ENCODE measurements around the gene LANCL1.
A peak's percentile ranks its signal among the peaks of the same experiment; 100 is the strongest.
"Not testable (repeated sequence)": the region's sequence is repeated elsewhere in the genome, so short reads cannot be mapped to it uniquely, and the experiment has no call there.

LANCL1 gene

DNA sequence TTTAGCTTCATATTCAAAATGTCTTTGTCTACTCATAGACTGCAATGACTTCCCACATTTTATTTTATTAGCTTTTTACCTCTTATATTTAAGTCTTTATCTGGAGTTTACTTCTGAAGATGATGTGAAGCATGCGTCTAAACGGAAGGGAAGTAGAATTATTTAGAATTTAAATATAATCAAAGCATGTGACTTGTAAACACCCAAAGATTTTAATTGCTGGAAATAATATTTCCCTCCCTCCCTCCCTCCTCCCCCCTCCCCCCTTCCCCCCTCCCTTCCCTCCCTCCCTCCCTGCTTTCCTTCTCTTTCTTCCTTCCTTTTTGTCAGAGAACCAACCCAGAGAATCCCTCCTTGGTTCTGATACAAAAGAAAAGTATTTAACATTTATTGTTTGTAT is 2.1 kb upstream of the LANCL1 start:
- H3K4me3 ChIP-seq (ENCODE audit: low read length): no peak overlapping the region
- no peak for TF ChIP-seq ZNF274 (IDR thresholded peaks at IDR 0.05; ENCODE audit: low read depth, low read length)

DNA sequence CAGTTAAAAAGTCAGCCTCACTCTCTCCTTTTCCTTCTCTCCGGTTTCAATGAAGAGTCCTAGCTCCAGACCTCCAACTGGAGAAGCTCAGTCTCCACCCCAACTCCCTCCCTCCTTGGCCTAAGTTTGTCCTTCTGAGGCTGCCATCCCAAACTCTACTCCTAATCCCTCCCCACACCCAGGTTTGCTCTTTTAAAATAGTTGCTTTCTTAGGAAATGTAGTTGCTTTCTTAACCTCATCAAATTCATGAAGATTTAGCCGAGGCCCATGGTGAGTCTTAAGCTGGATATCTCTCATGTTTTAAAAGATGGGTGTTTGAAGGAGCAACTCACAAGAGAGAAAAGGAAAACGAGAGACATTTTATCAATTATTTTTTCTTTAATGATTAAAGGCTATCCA is 937 bp upstream of the LANCL1 start:
- TF ChIP-seq ZNF274 (IDR thresholded peaks at IDR 0.05; ENCODE audit: low read depth, low read length): no peak
- H3K4me3 ChIP-seq (ENCODE audit: low read length): peak overlapping the region; percentile 27; the same call in 1 of the 2 replicates

DNA sequence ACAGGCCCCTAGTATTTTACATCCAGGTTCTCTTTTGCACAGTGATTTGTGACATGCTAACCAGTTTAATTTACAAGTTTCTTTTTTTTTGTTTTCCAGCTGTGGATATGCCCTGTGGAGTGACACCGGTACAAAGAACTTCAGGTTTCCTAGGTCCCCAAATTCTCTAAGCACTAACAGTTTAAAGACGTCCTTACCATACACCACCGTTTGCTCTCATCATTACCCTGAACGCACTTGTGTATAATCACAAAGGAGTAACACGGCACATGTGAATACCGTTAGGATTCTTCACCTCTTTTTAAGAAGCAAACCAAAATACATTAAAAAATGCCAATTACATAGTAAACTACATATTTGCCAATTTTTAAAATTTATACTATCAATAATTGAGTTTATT is 853 bp downstream of the LANCL1 start:
- no peak for TF ChIP-seq ZNF274 (IDR thresholded peaks at IDR 0.05; ENCODE audit: low read depth, low read length)
- peak overlapping the region; percentile 93 for H3K4me3 ChIP-seq (ENCODE audit: low read length)

DNA sequence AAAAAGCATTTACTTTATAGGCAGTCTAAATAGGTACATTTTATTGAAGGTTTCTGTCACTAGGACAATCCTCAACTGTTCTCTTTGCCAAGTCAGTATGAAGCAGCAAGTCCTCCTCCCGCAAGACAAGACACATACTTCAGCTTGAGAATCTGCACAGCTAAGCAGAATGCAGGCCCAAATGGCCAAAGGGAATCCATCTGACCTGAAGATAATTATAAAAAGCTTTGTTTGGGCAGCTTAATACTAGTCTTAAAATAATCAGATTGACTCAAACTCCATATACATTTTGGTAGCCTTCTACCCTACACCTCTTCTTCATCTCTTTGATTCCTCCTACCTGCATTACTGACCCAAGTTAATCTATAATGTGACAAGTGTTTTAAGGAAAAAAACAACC is 1.8 kb downstream of the LANCL1 start:
- no peak overlapping the region for H3K4me3 ChIP-seq (ENCODE audit: low read length)

DNA sequence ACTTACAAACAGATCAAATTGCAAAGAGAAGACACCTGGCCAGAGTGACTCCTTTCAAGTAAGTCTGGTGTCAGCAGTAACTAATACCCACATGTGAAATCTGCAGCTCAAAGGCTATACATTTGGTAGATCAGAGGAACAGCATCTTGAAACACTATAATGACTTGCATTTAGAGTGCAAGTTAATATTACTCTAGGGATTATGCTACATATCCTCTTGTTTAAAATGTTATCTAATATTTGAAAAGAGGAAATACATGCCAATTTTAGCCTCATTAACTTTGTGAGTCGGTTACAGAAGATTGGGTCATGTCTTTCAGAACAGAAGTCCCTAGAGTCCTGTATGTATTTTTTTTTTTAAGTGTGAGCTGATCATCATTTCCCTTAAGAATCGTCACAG is 15.2 kb downstream of the LANCL1 start:
- TF ChIP-seq ZNF274 (IDR thresholded peaks at IDR 0.05; ENCODE audit: low read depth, low read length): no peak
- H3K4me3 ChIP-seq (ENCODE audit: low read length): peak overlapping the region; percentile 53; the same call in 1 of the 2 replicates

More for the DNA sequence above, 1.8 kb downstream of the LANCL1 start:
- no peak for TF ChIP-seq ZNF274 (IDR thresholded peaks at IDR 0.05; ENCODE audit: low read depth, low read length)

DNA sequence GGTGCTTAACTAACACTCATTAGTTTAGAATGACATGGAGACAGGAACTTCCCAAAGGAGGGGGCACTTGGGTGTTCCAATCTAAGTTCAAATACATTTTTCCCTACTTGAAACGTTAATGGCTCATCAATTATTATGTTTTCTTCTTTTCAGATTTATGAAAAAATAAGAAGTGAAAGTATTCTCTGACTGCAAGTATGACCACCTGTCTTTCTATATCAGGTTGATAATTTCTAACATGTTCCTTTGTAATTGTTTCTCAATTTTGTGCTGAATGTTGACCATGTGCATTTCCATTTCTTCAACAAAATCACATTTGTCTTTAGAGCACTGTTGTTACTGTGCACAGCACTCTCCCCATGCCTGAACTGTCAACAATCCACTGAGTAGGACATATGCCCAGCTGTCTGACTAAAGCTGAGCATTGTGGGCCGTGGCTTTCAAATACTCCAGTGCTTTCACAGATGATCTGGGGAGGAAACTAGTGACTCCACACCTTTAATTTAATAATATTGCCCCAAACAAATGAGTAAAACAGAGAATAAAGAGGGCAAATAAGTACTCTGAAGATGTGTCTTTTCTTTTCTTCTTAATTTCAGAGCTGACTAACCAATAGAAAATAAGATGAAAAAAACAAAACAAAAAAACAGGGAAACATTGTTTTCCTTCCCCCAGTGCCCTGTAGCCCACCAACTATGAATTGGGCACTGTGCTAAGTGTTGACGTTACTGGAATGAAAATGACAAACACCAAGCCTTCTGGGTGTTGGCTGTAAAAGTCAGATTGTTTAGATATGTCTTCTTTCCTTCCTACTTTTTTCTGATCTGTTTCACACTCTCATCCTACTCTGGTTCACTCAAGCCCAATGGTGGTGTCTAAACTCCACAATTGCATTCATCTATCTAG is 16.0 kb downstream of the LANCL1 start:
- no peak for TF ChIP-seq ZNF274 (IDR thresholded peaks at IDR 0.05; ENCODE audit: low read depth, low read length)
- peak overlapping the region; percentile 53; the same call in 1 of the 2 replicates for H3K4me3 ChIP-seq (ENCODE audit: low read length)

DNA sequence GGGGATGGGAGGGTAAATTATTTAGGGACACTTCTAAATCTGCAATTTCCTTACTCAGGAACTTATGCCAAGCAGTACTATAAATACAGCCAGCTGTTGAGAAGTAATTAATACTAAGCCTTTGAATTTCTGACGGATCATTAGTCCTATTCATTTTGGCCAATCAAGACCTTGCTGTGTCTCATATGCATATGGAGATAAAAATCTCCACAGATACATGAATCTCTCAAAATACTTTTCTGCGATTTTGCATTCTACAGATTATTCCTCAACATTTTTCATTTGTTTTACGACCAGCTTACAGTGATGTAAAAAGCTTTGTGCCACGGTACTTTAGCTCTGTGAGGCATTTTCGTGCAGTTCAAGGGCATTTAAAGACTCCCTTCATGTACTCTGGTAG is 16.7 kb downstream of the LANCL1 start:
- H3K4me3 ChIP-seq (ENCODE audit: low read length): no peak overlapping the region
- TF ChIP-seq ZNF274 (IDR thresholded peaks at IDR 0.05; ENCODE audit: low read depth, low read length): no peak

DNA sequence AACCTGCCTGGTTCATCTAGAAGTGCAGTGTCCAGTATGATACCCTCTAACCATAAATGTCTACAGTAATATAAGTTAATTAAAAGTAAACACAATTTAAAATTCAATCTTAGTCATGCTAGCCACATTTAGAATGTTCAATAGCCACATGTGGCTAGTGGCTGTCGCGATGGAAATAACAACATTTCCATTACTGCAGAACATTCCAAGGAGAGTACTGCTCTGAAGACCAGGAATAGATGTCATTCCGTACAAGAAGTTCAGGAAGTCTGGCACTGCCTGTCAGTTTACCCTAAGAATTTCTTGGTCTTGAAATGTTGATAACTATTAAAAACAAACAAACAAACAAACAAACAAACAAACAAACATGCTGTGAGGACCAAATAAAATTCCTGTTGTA is 17.2 kb downstream of the LANCL1 start:
- no peak for TF ChIP-seq ZNF274 (IDR thresholded peaks at IDR 0.05; ENCODE audit: low read depth, low read length)
- H3K4me3 ChIP-seq (ENCODE audit: low read length): no peak overlapping the region

DNA sequence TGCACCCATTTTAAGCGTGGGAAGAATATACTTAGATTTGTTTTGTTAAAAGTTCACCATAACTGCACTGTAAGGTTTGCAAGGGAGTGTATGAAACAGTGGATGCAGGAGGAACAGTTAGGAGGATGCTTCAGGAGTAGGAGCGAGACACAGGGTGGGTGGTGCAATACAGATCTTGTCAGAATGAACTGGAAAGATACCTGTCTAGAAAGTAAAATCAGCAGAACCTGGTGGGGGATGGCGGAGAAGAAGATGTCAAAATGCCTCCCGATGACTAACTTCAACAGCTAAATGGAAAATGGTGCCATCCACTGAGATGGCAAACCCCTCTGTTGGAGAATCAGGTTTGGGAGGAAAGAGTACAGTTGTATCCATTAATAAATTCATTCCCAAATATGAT is 18.2 kb downstream of the LANCL1 start:
- TF ChIP-seq ZNF274 (IDR thresholded peaks at IDR 0.05; ENCODE audit: low read depth, low read length): no peak
- H3K4me3 ChIP-seq (ENCODE audit: low read length): no peak overlapping the region

DNA sequence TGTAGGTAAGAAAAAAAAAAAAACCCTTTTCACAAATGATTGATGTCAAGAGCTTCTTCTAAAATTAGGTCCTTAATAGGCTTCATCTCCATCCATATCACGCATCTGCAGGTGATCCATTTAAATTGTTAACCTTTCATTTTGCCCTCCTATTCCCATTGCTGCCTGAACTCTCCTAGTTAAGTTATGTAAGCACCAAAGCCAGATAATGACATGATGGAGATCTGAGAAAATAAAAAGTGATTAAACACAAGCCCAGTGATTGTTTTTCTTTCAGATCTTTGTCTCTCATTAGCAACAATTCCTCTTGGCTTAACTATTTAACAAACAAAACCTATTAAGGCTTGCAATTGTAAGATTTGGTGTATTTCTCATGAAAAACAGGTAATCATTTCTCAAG is 20.0 kb downstream of the LANCL1 start:
- no peak overlapping the region for H3K4me3 ChIP-seq (ENCODE audit: low read length)
- no peak for TF ChIP-seq ZNF274 (IDR thresholded peaks at IDR 0.05; ENCODE audit: low read depth, low read length)

DNA sequence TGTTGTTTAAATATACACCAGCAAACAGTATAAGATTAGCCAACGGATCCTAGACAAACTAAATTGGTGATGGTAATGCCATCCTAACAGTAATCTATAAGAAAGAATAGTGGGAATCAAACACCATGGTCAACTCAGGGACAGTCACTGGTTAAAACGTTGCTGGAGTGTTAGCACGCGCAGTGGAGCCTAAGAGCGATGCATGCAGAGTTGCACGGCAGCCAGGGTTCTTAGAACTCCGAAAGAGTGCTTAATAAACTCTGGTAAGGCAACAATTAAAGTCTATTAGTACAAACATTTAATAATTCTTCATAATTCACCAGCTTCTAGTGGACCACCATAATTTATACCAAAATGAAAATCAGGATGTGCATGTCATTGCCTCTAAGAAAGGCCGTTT is 22.2 kb downstream of the LANCL1 start:
- no peak for TF ChIP-seq ZNF274 (IDR thresholded peaks at IDR 0.05; ENCODE audit: low read depth, low read length)
- no peak overlapping the region for H3K4me3 ChIP-seq (ENCODE audit: low read length)

DNA sequence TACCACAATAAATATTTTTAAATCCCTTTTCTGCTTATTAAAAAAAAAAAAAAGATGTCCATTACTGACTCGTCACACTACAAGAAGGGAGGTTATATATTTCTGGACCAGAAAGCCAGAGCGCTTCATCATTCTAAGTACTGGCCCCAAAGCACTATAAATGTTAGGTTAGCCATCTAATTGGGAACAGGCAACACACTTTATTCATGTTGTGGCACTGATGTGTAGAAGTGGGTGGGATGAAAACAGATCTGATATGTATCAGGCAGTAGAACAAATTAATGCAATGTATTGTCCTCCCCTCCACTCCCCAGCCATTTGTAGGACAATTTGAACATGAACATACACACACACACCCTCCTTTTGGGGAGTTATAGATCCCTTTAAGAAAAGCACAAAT is 24.4 kb downstream of the LANCL1 start:
- no peak overlapping the region for H3K4me3 ChIP-seq (ENCODE audit: low read length)
- TF ChIP-seq ZNF274 (IDR thresholded peaks at IDR 0.05; ENCODE audit: low read depth, low read length): no peak

DNA sequence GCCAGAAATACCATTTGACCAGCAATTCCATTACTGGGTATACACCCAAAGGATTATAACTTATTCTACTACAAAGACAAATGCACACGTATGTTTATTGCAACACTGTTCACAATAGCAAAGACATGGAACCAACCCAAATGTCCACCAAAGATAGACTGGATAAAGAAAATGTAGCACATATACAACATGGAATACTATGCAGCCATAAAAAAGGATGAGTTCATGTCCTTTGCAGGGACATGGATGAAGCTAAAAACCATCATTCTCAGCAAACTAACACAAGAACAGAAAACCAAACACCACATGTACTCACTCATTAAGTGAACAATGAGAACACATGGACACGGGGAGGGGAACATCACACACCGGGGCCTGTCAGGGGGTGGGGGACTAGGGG is 25.6 kb downstream of the LANCL1 start:
- not testable (repeated sequence) for H3K4me3 ChIP-seq (ENCODE audit: low read length)

DNA sequence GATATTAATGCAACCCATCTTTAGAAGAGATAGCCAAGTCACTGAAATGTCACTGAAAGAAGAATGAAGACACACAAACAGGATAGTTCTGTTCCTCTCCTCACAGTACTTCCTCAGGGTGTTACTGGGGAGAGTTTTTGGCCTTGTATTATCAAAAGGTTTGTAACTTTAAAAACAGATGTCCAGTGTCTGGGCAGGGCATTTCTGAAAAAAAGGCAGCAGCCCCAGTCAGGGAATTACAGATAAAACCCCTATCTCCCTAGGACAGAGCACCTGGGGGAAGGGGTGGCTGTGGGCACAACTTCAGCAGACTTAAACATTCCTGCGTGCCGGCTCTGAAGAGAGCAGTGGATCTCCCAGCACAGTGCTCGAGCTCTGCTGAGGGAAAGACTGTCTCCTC is 30.8 kb downstream of the LANCL1 start:
- no peak overlapping the region for H3K4me3 ChIP-seq (ENCODE audit: low read length)
- TF ChIP-seq ZNF274 (IDR thresholded peaks at IDR 0.05; ENCODE audit: low read depth, low read length): no peak

DNA sequence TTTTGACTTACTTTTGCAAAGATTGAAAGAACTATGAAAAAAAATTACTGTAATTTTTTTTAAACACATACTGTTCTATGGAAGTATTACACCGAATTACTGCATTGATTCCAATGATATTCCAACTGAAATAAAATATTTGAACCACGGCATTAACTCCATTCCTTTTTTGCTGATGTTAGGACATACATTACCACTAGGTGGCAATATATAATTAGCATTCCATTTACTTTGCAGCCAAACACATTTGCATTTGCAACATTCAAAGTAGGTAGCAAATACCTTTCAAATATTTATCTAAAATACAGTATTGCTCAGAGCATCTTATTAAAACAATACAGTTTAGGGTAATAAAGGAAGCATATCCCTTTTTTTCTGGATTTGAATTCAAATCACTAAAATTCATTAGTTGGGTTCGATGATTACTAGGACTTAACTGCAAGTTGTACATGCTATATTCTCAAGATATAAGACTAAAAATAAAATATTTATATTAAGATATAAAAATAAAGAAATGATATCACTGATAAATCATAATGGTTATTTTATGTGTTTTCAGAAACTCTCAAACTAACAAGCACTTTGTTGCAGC is 31.3 kb downstream of the LANCL1 start:
- TF ChIP-seq ZNF274 (IDR thresholded peaks at IDR 0.05; ENCODE audit: low read depth, low read length): no peak
- H3K4me3 ChIP-seq (ENCODE audit: low read length): no peak overlapping the region

Data from GM08714 (cell line).